ENCODE data around the gene CDHR1.

The CDHR1 gene

GRCh38 chr10:84198206-84198915, 4.0 kb downstream of the CDHR1 start:
- H3K27ac ChIP-seq (ENCODE audit: low read depth, low read length) = no peak overlapping the region
- H3K4me2 ChIP-seq (ENCODE audit: low read depth, low read length, poor library complexity, severe bottlenecking) = no peak overlapping the region
- no peaks in the 10 kb centered on the region for H3F3A ChIP-seq (ENCODE audit: insufficient read depth)
- H3K27me3 ChIP-seq (ENCODE audit: low read length) = no peaks in the 10 kb centered on the region
- H3K79me2 ChIP-seq (ENCODE audit: insufficient read depth, low read length) = no peaks in the 10 kb centered on the region
- H3K9me2 ChIP-seq (replicated peaks; ENCODE audit: insufficient read depth, low read length) = no peaks in the 10 kb centered on the region
- H4K20me1 ChIP-seq (ENCODE audit: low read depth, low read length) = no peaks in the 10 kb centered on the region
- no peak for TF ChIP-seq CTCF (IDR thresholded peaks at IDR 0.05; ENCODE audit: insufficient read depth, low read length, poor library complexity, severe bottlenecking)
- no peak overlapping the region for H3K9ac ChIP-seq (ENCODE audit: low read length)
- no peaks in the 10 kb centered on the region for H3K36me3 ChIP-seq (ENCODE audit: low read length)
- no peak overlapping the region for H2AFZ ChIP-seq (ENCODE audit: low read depth, low read length, severe bottlenecking)
- H3K4me3 ChIP-seq (ENCODE audit: insufficient read depth, low read length, poor library complexity, severe bottlenecking) = no peak overlapping the region
- H3K9me3 ChIP-seq (ENCODE audit: insufficient read depth, low read length) = no peaks in the 10 kb centered on the region

GRCh38 chr10:84200537-84201243, 6.4 kb downstream of the CDHR1 start:
- no peaks in the 10 kb centered on the region for H3K9me3 ChIP-seq (ENCODE audit: insufficient read depth, low read length)
- H3K4me2 ChIP-seq (ENCODE audit: low read depth, low read length, poor library complexity, severe bottlenecking) = no peak overlapping the region
- no peaks in the 10 kb centered on the region for H3K27me3 ChIP-seq (ENCODE audit: low read length)
- H2AFZ ChIP-seq (ENCODE audit: low read depth, low read length, severe bottlenecking) = no peak overlapping the region
- no peaks in the 10 kb centered on the region for H3F3A ChIP-seq (ENCODE audit: insufficient read depth)
- H3K4me3 ChIP-seq (ENCODE audit: insufficient read depth, low read length, poor library complexity, severe bottlenecking) = no peak overlapping the region
- no peaks in the 10 kb centered on the region for H3K79me2 ChIP-seq (ENCODE audit: insufficient read depth, low read length)
- no peak overlapping the region for H3K27ac ChIP-seq (ENCODE audit: low read depth, low read length)
- H4K20me1 ChIP-seq (ENCODE audit: low read depth, low read length) = no peaks in the 10 kb centered on the region
- TF ChIP-seq CTCF (IDR thresholded peaks at IDR 0.05; ENCODE audit: insufficient read depth, low read length, poor library complexity, severe bottlenecking) (no peak), EZH2phosphoT487 (conservative IDR thresholded peaks at IDR 0.05; ENCODE audit: low read length) (no peak)
- no peaks in the 10 kb centered on the region for H3K36me3 ChIP-seq (ENCODE audit: low read length)
- no peak overlapping the region for H3K9ac ChIP-seq (ENCODE audit: low read length)
- H3K9me2 ChIP-seq (replicated peaks; ENCODE audit: insufficient read depth, low read length) = no peaks in the 10 kb centered on the region

GRCh38 chr10:84201244-84201606, 6.9 kb downstream of the CDHR1 start:
- no peak overlapping the region for H3K9ac ChIP-seq (ENCODE audit: low read length)
- H3K36me3 ChIP-seq (ENCODE audit: low read length) = no peaks in the 10 kb centered on the region
- no peaks in the 10 kb centered on the region for H3K79me2 ChIP-seq (ENCODE audit: insufficient read depth, low read length)
- no peak overlapping the region for H3K27ac ChIP-seq (ENCODE audit: low read depth, low read length)
- no peak overlapping the region for H3K4me2 ChIP-seq (ENCODE audit: low read depth, low read length, poor library complexity, severe bottlenecking)
- TF ChIP-seq EZH2phosphoT487 (conservative IDR thresholded peaks at IDR 0.05; ENCODE audit: low read length) (no peak), CTCF (IDR thresholded peaks at IDR 0.05; ENCODE audit: insufficient read depth, low read length, poor library complexity, severe bottlenecking) (no peak)
- no peak overlapping the region for H3K4me3 ChIP-seq (ENCODE audit: insufficient read depth, low read length, poor library complexity, severe bottlenecking)
- no peaks in the 10 kb centered on the region for H3K9me2 ChIP-seq (replicated peaks; ENCODE audit: insufficient read depth, low read length)
- no peaks in the 10 kb centered on the region for H3K9me3 ChIP-seq (ENCODE audit: insufficient read depth, low read length)
- H2AFZ ChIP-seq (ENCODE audit: low read depth, low read length, severe bottlenecking) = no peak overlapping the region
- no peaks in the 10 kb centered on the region for H3F3A ChIP-seq (ENCODE audit: insufficient read depth)
- no peaks in the 10 kb centered on the region for H3K27me3 ChIP-seq (ENCODE audit: low read length)
- H4K20me1 ChIP-seq (ENCODE audit: low read depth, low read length) = no peaks in the 10 kb centered on the region

Data from SU-DHL-6 (cell line).